ENCODE data around the gene LDHD. TPM values are rescaled to one million over a fixed set of nuclear protein-coding genes. Genes with fewer than 3 reads are reported as not detected.

Gene LDHD
- total RNA-seq, 1 donor from 2014 or later = 0.53 TPM

- no peaks in the 10 kb centered on the region for H3K27me3 ChIP-seq (ENCODE audit: control insufficient read depth, insufficient read depth, low read length)
- DNase-seq (ENCODE audit: low read depth) (no peak), FAIRE-seq (no peak)
- H3K4me3 ChIP-seq (ENCODE audit: low read depth, low read length) = no peak overlapping the region
- TF ChIP-seq CTCF (IDR thresholded peaks at IDR 0.05; ENCODE audit: insufficient read depth, low read length, severe bottlenecking) = no peak
- H3K36me3 ChIP-seq (ENCODE audit: control insufficient read depth, insufficient read depth, low read length) = no peaks in the 10 kb centered on the region
Measured at GRCh38 chr16:75065149-75065505, 51.5 kb downstream of the LDHD start.

GRCh38 chr16:75064403-75065148 lies 52.0 kb downstream of the LDHD start:
- no peak for FAIRE-seq
- peak overlapping the region; percentile 2 for H3K4me3 ChIP-seq (ENCODE audit: low read depth, low read length)

GRCh38 chr16:75063549-75064088 lies 53.0 kb downstream of the LDHD start:
- FAIRE-seq = no peak
- no peak for TF ChIP-seq CTCF (IDR thresholded peaks at IDR 0.05; ENCODE audit: insufficient read depth, low read length, severe bottlenecking)
- Histone ChIP-seq H3K27me3 (ENCODE audit: control insufficient read depth, insufficient read depth, low read length) (no peaks in the 10 kb centered on the region), H3K36me3 (ENCODE audit: control insufficient read depth, insufficient read depth, low read length) (no peaks in the 10 kb centered on the region), H3K4me3 (ENCODE audit: low read depth, low read length) (no peak overlapping the region)
- no peak for DNase-seq (ENCODE audit: low read depth)

More at GRCh38 chr16:75064403-75065148, 52.0 kb downstream of the LDHD start:
- DNase-seq (ENCODE audit: low read depth) = peak; percentile 86
- TF ChIP-seq CTCF (IDR thresholded peaks at IDR 0.05; ENCODE audit: insufficient read depth, low read length, severe bottlenecking) = no peak
- no peaks in the 10 kb centered on the region for H3K36me3 ChIP-seq (ENCODE audit: control insufficient read depth, insufficient read depth, low read length)
- no peaks in the 10 kb centered on the region for H3K27me3 ChIP-seq (ENCODE audit: control insufficient read depth, insufficient read depth, low read length)

- TF ChIP-seq CTCF (IDR thresholded peaks at IDR 0.05; ENCODE audit: insufficient read depth, low read length, severe bottlenecking) = no peak
- no peaks in the 10 kb centered on the region for H3K27me3 ChIP-seq (ENCODE audit: control insufficient read depth, insufficient read depth, low read length)
- no peak overlapping the region for H3K4me3 ChIP-seq (ENCODE audit: low read depth, low read length)
- FAIRE-seq (no peak), DNase-seq (ENCODE audit: low read depth) (no peak)
- H3K36me3 ChIP-seq (ENCODE audit: control insufficient read depth, insufficient read depth, low read length) = no peaks in the 10 kb centered on the region
Measured at GRCh38 chr16:75062976-75063346, 53.6 kb downstream of the LDHD start.

- DNase-seq (ENCODE audit: low read depth) (no peak), FAIRE-seq (no peak)
- no peaks in the 10 kb centered on the region for H3K36me3 ChIP-seq (ENCODE audit: control insufficient read depth, insufficient read depth, low read length)
- H3K4me3 ChIP-seq (ENCODE audit: low read depth, low read length) = no peak overlapping the region
- no peaks in the 10 kb centered on the region for H3K27me3 ChIP-seq (ENCODE audit: control insufficient read depth, insufficient read depth, low read length)
- TF ChIP-seq CTCF (IDR thresholded peaks at IDR 0.05; ENCODE audit: insufficient read depth, low read length, severe bottlenecking) = no peak
Measured at GRCh38 chr16:75062135-75062975, 54.2 kb downstream of the LDHD start.

Other genes starting within 250 kb of the LDHD start
- gene WDR59, start 131.7 kb downstream of the LDHD start, total RNA-seq = 7.6 and 12.5 TPM in 2 replicates
- gene ZNRF1, start 117.8 kb downstream of the LDHD start, total RNA-seq = 10.8 and 13.8 TPM in 2 replicates
- gene ZFP1, start 31.7 kb upstream of the LDHD start, total RNA-seq = 4.5 and 10.5 TPM in 2 replicates
- not detected in 2 replicates for gene CTRB2, start 90.4 kb upstream of the LDHD start, total RNA-seq
- gene CTRB1, start 102.2 kb upstream of the LDHD start, total RNA-seq = not detected in 2 replicates
- 32.5 and 44.2 TPM in 2 replicates for gene BCAR1, start 134.8 kb upstream of the LDHD start, total RNA-seq